HG02981 (cell line): ENCODE data around the gene STX5.
"Not testable (repeated sequence)": the region's sequence is repeated elsewhere in the genome, so short reads cannot be mapped to it uniquely, and the experiment has no call there.

Experiments
- ATAC-seq: cut with Tn5 transposase; IDR thresholded peaks from one replicate; pipeline ENCODE4 v1.9.1; 2021; ENCODE audit warnings: mild to moderate bottlenecking, moderate library complexity; ENCODE audit not compliant: unreplicated experiment

The STX5 gene

GRCh38 chr11:62854825-62855570, 23.1 kb upstream of the STX5 start:
- no peak for ATAC-seq

GRCh38 chr11:62854013-62854824, 22.4 kb upstream of the STX5 start:
- ATAC-seq: no peak

- no peak for ATAC-seq
Measured at GRCh38 chr11:62853279-62853965, 21.6 kb upstream of the STX5 start.

GRCh38 chr11:62852523-62853188, 20.8 kb upstream of the STX5 start:
- ATAC-seq: no peak

- no peak for ATAC-seq
Measured at GRCh38 chr11:62851807-62852522, 20.1 kb upstream of the STX5 start.

GRCh38 chr11:62850911-62851806, 19.3 kb upstream of the STX5 start:
- ATAC-seq: no peak

GRCh38 chr11:62847767-62848314, 16.0 kb upstream of the STX5 start:
- ATAC-seq: no peak

- no peak for ATAC-seq
Measured at GRCh38 chr11:62846177-62846576, 14.3 kb upstream of the STX5 start.

GRCh38 chr11:62844154-62844553, 12.3 kb upstream of the STX5 start:
- no peak for ATAC-seq

GRCh38 chr11:62843466-62843865, 11.6 kb upstream of the STX5 start:
- no peak for ATAC-seq

- not testable (repeated sequence) for ATAC-seq
Measured at GRCh38 chr11:62842891-62843290, 11.0 kb upstream of the STX5 start.

- no peak for ATAC-seq
Measured at GRCh38 chr11:62842171-62842741, 10.4 kb upstream of the STX5 start.

GRCh38 chr11:62841361-62842170, 9.7 kb upstream of the STX5 start:
- ATAC-seq: peak; percentile 52

- ATAC-seq: not testable (repeated sequence)
Measured at GRCh38 chr11:62840721-62841360, 9.0 kb upstream of the STX5 start.

GRCh38 chr11:62839050-62839945, 7.4 kb upstream of the STX5 start, which contains the start of gene WDR74:
Gene WDR74 (minus strand): TSS chr11:62839590. CDS start chr11:62839570, 20 bp downstream.
- peak; percentile 40 for ATAC-seq

- ATAC-seq: no peak
Measured at GRCh38 chr11:62835336-62835735, 3.5 kb upstream of the STX5 start.
